AG09309 (cell line): ENCODE measurements around the gene LTA.
A peak's percentile ranks its signal among the peaks of the same experiment; 100 is the strongest.

Experiments used
- DNase-seq: peaks from one replicate; pipeline ENCODE4 v3.0.0-alpha.2; 2010; ENCODE audit warnings: low read depth
- H3K4me3 ChIP-seq: 2 replicates; pipeline ENCODE4 v1.5.1; 2011; ENCODE audit warnings: mild to moderate bottlenecking, low read depth, low read length, moderate library complexity; ENCODE audit not compliant: control insufficient read depth
- TF ChIP-seq, protein P1 (sequence below): IDR thresholded peaks from 2 replicates; pipeline ENCODE4 v1.5.1; 2011; ENCODE audit warnings: mild to moderate bottlenecking, low read depth, low read length, inconsistent platforms; ENCODE audit not compliant: insufficient read depth, control insufficient read depth; ENCODE audit errors: missing control alignments

LTA gene

DNA sequence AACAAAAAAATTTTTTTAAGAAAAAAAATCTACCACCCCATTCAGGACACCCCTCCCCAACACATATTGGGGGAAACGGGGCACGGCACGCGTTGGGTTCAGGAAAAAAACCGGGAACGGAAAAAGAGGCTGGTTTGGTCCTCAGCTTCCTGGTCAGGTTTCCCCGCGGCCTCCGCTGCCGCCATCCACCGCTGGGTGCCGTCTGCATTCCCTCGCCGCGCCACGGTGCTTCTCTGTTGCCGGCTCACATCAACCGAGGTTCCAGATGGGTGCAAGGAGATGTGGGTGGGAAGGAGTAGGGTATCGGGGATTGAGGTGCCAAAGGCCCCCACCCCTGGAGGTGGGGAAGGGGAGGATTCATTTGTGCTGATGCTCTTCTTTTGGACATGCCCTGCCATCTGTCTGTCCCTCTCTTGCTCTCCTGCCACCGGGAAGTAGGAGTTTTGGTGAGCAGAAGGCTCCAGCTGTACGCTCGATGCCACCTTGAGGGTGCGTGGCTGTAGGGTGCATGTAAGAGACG, 37.5 kb upstream of the LTA start:
- TF ChIP-seq, protein P1, sequence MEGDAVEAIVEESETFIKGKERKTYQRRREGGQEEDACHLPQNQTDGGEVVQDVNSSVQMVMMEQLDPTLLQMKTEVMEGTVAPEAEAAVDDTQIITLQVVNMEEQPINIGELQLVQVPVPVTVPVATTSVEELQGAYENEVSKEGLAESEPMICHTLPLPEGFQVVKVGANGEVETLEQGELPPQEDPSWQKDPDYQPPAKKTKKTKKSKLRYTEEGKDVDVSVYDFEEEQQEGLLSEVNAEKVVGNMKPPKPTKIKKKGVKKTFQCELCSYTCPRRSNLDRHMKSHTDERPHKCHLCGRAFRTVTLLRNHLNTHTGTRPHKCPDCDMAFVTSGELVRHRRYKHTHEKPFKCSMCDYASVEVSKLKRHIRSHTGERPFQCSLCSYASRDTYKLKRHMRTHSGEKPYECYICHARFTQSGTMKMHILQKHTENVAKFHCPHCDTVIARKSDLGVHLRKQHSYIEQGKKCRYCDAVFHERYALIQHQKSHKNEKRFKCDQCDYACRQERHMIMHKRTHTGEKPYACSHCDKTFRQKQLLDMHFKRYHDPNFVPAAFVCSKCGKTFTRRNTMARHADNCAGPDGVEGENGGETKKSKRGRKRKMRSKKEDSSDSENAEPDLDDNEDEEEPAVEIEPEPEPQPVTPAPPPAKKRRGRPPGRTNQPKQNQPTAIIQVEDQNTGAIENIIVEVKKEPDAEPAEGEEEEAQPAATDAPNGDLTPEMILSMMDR, result no peak
- H3K4me3 ChIP-seq, result no peak overlapping the region
- no peak for DNase-seq

DNA sequence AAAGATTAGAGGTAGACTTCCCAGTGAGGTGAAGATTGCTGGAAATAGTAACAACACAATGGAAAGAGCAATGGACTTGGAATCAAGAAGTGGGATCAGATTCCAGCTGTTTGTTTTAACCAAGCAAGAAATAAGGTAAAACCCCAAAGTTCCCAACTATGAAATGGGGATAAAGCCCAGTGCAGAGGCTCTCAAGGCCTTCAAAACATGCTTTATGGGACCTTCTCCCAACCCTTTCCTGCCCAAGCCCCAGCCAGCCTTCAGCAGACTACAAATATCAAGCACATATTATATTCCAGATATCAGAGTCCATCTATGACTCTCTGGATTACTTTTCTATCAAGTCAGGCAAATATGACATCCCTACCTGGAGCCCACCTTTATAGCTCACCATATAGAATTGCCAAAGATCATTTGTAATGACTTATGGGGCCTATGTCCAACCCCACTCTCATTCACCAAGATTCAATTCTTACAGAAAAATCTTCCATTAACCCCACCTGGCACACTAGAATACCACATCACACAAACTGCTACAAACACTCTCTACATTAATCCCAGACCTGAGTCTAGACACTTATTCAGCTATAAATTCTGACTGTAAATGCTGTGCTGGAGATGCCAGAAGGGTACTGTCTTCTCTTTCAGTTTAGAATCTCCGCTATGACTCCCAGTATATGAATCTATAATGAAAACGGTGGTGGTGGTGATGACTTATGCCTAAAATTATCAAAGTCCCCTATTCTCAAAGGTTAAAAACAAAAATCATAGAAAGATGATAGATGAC, 36.4 kb upstream of the LTA start:
- DNase-seq, result no peak
- TF ChIP-seq, protein P1, result no peak
- no peak overlapping the region for H3K4me3 ChIP-seq

DNA sequence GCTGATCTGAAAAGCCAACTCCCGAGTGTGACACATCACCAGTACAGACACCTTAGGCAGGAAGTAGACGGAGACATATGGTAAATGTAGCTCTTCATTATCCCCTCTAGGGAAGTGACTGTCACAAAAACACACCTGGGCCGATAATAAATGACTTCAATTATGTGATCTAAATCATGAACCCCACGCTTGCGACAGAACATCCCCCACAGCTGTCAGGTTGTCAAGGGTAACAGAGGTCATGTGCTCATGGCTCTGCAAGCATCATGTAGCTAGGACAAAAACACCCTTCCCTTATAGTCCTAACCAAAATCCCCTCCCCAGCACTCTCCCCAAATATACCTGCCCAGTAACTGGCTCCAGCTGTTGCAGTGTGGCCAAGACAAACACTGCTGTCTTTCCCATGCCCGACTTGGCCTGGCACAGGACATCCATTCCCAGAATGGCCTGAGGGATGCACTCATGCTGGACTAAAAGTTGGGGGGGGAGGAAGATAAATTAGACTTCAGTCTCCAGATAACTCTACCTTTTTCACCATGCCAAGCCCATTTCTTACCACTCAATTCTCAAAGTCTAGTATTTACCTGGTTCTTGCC, 33.2 kb upstream of the LTA start:
- DNase-seq, result no peak
- no peak overlapping the region for H3K4me3 ChIP-seq
- TF ChIP-seq, protein P1, result no peak

DNA sequence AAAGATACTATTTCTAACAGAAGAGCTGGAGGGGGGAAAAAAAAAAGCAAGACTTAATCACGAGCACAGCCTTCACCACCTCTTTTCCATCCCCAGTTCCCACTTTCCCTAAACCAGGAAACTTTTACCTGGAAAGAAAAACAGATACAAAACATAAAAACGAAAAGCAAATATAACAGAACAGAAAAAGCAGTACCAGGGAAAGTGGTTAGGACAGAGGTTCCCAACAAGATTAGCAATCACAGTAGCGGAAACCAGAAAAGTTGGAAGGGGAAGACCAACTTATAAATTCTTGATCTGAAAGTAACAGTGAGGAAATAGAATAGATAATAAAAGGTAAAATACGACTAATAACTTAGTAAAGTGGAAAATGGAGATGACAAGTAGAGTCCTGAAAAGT, 31.4 kb upstream of the LTA start:
- DNase-seq, result no peak
- TF ChIP-seq, protein P1, result no peak
- peak overlapping the region; percentile 75 for H3K4me3 ChIP-seq

DNA sequence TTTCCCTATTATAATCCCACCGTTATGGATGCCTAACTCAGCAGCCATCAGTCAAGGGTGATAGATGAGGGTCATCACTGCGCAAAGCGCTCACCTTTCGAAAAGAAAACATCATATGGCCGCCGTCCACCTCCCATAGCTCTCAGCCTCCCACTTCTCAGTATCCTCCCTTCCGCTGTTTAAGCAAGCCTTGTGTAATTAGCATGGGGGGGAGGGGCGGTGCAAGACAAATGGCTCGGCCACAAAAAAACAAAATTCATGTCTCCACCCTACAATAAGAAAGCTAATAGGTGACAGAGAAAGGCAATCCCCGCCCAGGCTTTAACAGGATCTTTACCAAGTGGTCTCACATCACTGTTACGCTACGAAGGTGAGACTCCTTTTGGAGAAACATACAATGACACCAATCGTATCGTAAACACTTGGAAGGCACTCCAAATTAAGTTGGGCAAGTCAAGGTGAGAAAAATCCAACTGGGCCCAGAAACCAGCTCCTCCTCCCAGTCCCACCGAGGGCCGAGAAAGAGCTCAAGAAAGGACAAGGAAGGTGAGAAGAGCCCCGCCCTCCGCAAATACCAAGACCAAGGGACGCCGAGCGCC, 30.9 kb upstream of the LTA start:
- H3K4me3 ChIP-seq, result peak overlapping the region; percentile 75
- no peak for DNase-seq
- TF ChIP-seq, protein P1, result no peak

DNA sequence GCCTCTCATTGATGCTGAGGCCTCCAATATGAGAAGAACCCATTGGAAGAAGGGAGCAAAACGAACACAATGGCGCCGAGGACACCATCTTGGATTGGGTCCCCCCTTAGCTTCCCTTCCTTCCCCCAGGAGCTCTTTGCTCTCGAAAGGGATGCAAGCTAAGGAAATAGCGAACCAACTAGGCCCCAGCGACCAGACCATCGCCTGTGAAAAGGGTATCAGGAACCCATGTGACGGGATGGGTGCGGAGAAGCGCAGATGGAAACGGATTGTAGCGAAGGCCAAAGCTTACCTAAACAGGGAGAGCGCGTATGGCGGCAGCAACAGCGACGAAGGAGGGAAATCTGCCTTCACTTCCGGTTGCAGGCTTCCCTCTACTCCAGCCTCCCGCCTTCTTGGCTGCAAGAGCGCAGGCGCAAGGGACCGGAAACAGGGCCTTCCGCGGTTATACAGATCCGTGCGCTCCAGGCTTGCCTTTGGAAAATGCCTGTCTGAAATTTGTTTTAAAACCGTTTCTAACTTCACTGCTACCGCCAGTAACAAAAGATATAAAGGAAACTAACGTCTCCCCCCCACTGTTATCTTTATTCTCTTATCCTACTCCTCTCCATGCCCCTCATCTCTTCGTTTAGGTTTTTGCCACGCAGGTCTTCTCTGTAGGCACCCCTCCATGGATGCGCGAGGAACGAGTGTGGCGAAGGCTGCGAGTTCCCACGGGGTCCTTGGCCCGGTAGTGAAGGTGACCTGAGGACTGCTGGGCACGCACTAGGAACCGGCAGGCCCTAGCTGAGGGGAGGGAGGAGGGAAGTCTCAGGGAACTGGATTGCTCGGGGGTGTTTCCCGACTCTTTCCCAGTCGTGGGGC, 30.2 kb upstream of the LTA start, which contains the start of gene DDX39B:
Gene DDX39B, minus strand, starts transcription at position 346 of the 864 bp plus-strand sequence. CDS start 1,471 bp downstream, outside the sequence.
- H3K4me3 ChIP-seq, result peak within 1 kb of the TSS; percentile 75
- peak; percentile 92 for DNase-seq
- TF ChIP-seq, protein P1, result no peak
